HG03432 (cell line): Measurements from ENCODE around the gene NKTR.

Experiments
- ATAC-seq: cut with Tn5 transposase; IDR thresholded peaks from one replicate; pipeline ENCODE4 v1.9.1; 2021; ENCODE audit warnings: mild to moderate bottlenecking, moderate library complexity; ENCODE audit not compliant: unreplicated experiment

NKTR gene

DNA sequence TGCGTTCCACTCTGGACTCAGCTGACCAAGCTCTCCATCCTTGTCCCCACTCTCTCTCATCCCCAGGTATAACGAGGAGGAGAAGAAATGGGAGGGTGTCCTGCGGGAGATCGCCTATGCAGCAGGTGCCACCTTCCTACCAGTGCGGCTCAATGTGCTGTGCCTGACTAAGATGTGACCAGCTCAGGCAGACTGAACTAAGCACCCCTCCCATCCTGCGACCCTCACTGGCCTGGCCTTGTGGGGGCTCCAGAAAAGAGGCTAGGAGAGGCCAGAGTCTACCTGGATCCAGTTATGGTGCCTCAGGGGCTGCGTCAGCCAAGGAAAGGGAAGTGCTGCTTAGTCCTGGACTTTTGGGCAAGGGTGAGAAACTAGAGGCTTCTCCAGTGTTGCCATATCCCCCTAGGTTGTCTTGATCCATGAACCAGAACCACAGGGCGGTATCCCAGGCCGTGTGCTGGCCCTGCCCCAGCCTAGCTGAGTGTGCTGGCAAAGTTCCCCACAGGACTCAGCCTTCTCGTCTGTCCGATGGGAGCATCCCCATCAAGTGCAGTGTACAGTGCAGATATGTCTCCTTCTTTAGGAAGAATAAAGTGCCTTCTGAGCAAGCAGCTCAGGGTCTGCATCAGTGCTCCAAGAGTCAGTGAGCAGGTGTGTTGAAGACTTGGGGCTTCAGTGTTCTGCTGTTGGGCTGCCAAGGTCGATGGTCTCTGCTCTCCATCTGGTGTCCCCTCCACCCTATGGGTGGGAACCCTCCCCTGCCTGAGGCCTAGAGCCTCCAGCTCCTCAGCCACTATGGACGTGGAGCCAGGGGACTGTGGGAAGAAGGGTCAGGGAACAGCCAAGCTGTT, 91.6 kb downstream of the NKTR start:
- ATAC-seq, result no peak

- ATAC-seq, result no peak
Observed at GRCh38 chr3:42692667-42693529, 92.4 kb downstream of the NKTR start.

DNA sequence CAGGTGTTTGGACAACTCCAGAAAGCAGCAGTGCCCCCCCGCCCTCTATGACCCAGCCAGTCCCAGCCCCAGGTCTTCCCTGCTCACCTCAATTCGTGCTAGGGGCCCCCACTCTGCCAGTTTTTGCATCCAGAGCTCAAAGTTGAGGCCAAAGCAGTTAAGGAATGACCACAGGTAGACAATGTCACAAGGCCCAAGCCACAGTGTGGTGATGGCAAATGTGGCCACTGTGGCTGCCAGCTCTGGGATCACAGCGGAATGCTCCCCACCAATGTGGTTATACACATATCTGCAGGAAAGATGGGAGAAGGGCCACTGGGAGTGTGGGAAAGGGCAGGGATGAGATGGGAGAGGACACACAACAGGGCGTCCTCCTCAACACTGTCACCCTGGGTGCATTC, 93.0 kb downstream of the NKTR start:
- ATAC-seq, result no peak

- ATAC-seq, result no peak
Observed at GRCh38 chr3:42694366-42694765, 93.9 kb downstream of the NKTR start.

GRCh38 chr3:42696356-42697288, 96.1 kb downstream of the NKTR start:
- ATAC-seq, result no peak

GRCh38 chr3:42697289-42698051, 97.0 kb downstream of the NKTR start:
- ATAC-seq, result no peak
